Upper lobe of right lung (tissue), 1 donor: ENCODE results near the gene ZG16. TPM values are rescaled to one million over a fixed set of nuclear protein-coding genes. Genes with fewer than 3 reads are reported as not detected.
A peak's percentile ranks its signal among the peaks of the same experiment; 100 is the strongest.
"Not testable (repeated sequence)": the region's sequence is repeated elsewhere in the genome, so short reads cannot be mapped to it uniquely, and the experiment has no call there.

Source experiments
- ATAC-seq: fragments of 200-7000 bp; cut with Tn5 transposase; one replicate; pipeline ENCODE4 v1.9.1; 2020; ENCODE audit warnings: mild to moderate bottlenecking, moderate library complexity
- DNase-seq: peaks from one replicate; pipeline ENCODE4 v3.0.0-alpha.2; 2020
- H3K27ac ChIP-seq: fragments of 200-600 bp; one replicate; pipeline ENCODE4 v1.8.0; 2022
- H3K27me3 ChIP-seq: fragments of 200-600 bp; one replicate; pipeline ENCODE4 v1.8.0; 2022; ENCODE audit warnings: mild to moderate bottlenecking
- H3K36me3 ChIP-seq: fragments of 200-600 bp; one replicate; pipeline ENCODE4 v1.8.0; 2022
- H3K4me1 ChIP-seq: fragments of 200-600 bp; one replicate; pipeline ENCODE4 v1.8.0; 2022
- H3K4me3 ChIP-seq: fragments of 200-600 bp; one replicate; pipeline ENCODE4 v1.8.0; 2022; ENCODE audit warnings: mild to moderate bottlenecking
- H3K9me3 ChIP-seq: fragments of 200-600 bp; one replicate; pipeline ENCODE4 v1.8.0; 2022
- CTCF ChIP-seq: fragments of 200-600 bp; IDR thresholded peaks from one replicate; pipeline ENCODE4 v1.8.0; 2022; ENCODE audit warnings: antibody characterized with exemption
- intact Hi-C: fragments of 100-400 bp; cut with DNase I; formaldehyde crosslinking; loops from one replicate; pipeline ENCODE4 v1.11.0; 2022
- long read RNA-seq: library from polyadenylated mRNA; unstranded; transcript quantifications from one replicate; pipeline ENCODE4 v2.0.0, GENCODE V29; 2021
- total RNA-seq: library from RNA; stranded (reverse); fragmentation: NEBNext Ultra II Directional; extraction: Animal tissue kit (Norgen Biotek cat#: 25700); gene quantifications from one replicate; pipeline ENCODE4 v1.2.1, GENCODE V29; 2021
- donor health status: DM: no; HTN: yes; CAD: no; lungs with severe emphysema.

The ZG16 gene
- not detected for total RNA-seq
- long read RNA-seq = 0 reads

- intact Hi-C loops = no loop called here
- no peak within 1 kb of the TSS for H3K4me3 ChIP-seq
- no peak within 1 kb of the TSS for H3K27ac ChIP-seq
- ATAC-seq = no peak
- H3K4me1 ChIP-seq = no peaks in the 10 kb centered on the region
- H3K36me3 ChIP-seq = no peaks in the 10 kb centered on the region
- no peak for DNase-seq
- TF ChIP-seq CTCF = no peak
- no peaks in the 10 kb centered on the region for H3K27me3 ChIP-seq
- no peaks in the 10 kb centered on the region for H3K9me3 ChIP-seq
These were observed at the start of gene ZG16 for GRCh38 chr16:29777576-29778350. Gene ZG16 (plus strand): TSS chr16:29778256. CDS start chr16:29779267, 1,011 bp downstream.

- peak; percentile 65 for ATAC-seq
- peak; percentile 48 for DNase-seq
- Histone ChIP-seq H3K4me1 (no peaks in the 10 kb centered on the region), H3K9me3 (no peaks in the 10 kb centered on the region), H3K27me3 (no peaks in the 10 kb centered on the region), H3K27ac (no peak overlapping the region), H3K36me3 (no peaks in the 10 kb centered on the region), H3K4me3 (no peak overlapping the region)
- TF ChIP-seq CTCF = peak; percentile 55
- intact Hi-C loops = no loop called here
These were observed 48.9 kb upstream of the ZG16 start for GRCh38 chr16:29729116-29729521.

- no peak for TF ChIP-seq CTCF
- Histone ChIP-seq H3K4me3 (no peak overlapping the region), H3K27me3 (no peaks in the 10 kb centered on the region), H3K9me3 (no peaks in the 10 kb centered on the region), H3K27ac (no peak overlapping the region), H3K36me3 (no peaks in the 10 kb centered on the region), H3K4me1 (no peaks in the 10 kb centered on the region)
- peak; percentile 3 for DNase-seq
- intact Hi-C loops = no loop called here
- no peak for ATAC-seq
These were observed 47.4 kb upstream of the ZG16 start for GRCh38 chr16:29730649-29731048.

- H3K27ac ChIP-seq, H3K36me3 ChIP-seq, H3K9me3 ChIP-seq, ATAC-seq, H3K4me1 ChIP-seq, H3K27me3 ChIP-seq, H3K4me3 ChIP-seq, intact Hi-C loops: not testable (repeated sequence)
- DNase-seq = peak; percentile 3
These were observed 46.1 kb upstream of the ZG16 start for GRCh38 chr16:29731768-29732601.

- Histone ChIP-seq H3K36me3 (no peaks in the 10 kb centered on the region), H3K27ac (no peak overlapping the region), H3K4me1 (no peaks in the 10 kb centered on the region), H3K27me3 (no peaks in the 10 kb centered on the region), H3K9me3 (no peaks in the 10 kb centered on the region), H3K4me3 (no peak overlapping the region)
- ATAC-seq (peak; percentile 59), DNase-seq (no peak)
- no peak for TF ChIP-seq CTCF
- intact Hi-C loops = no loop called here
These were observed 43.3 kb upstream of the ZG16 start for GRCh38 chr16:29734786-29735185.

- no peaks in the 10 kb centered on the region for H3K36me3 ChIP-seq
- TF ChIP-seq CTCF = no peak
- DNase-seq (peak; percentile 18), ATAC-seq (no peak)
- no peak overlapping the region for H3K4me3 ChIP-seq
- H3K9me3 ChIP-seq = no peaks in the 10 kb centered on the region
- H3K4me1 ChIP-seq = no peaks in the 10 kb centered on the region
- H3K27ac ChIP-seq = no peak overlapping the region
- H3K27me3 ChIP-seq = no peaks in the 10 kb centered on the region
- intact Hi-C loops = no loop called here
These were observed 41.9 kb upstream of the ZG16 start for GRCh38 chr16:29736112-29736511.
